A673 (cell line): ENCODE measurements around the gene PDSS1. TPM values are rescaled to one million over a fixed set of nuclear protein-coding genes. Genes with fewer than 3 reads are reported as not detected.

Experiments used
- BruUV-seq: library from RNA; stranded (reverse); fragments of 400-500 nt; replicated peaks from 2 replicates; lab custom pipeline; 2021; lab: Mats Ljungman, UMichigan
- CTCF ChIA-PET: fragments of 300-600 bp; sonication (Branson Sonifier 250); formaldehyde crosslinking; loops from one replicate; lab custom pipeline; 2022; ENCODE audit warnings: antibody characterized with exemption; lab: Charles Lee
- POLR2A ChIA-PET: fragments of 300-600 bp; sonication (Branson Sonifier 250); formaldehyde crosslinking; loops from one replicate; lab custom pipeline; 2022; ENCODE audit warnings: antibody characterized with exemption; ENCODE audit not compliant: low non-redundant PET; lab: Charles Lee
- DNase-seq: peaks from one replicate; pipeline ENCODE4 v3.0.0-alpha.2; 2015; ENCODE audit warnings: low spot score
- H3K27ac ChIP-seq: fragments of 200-600 bp; sonication (generic); 2 replicates; pipeline ENCODE4 v1.5.1; 2016; ENCODE audit warnings: mixed run types, low read depth, mild to moderate bottlenecking, mixed read lengths, antibody characterized with exemption, low read length; ENCODE audit not compliant: poor library complexity, severe bottlenecking
- H3K27me3 ChIP-seq: fragments of 200-600 bp; sonication (generic); replicated peaks from 2 replicates; pipeline ENCODE4 v1.6.1; 2017; ENCODE audit warnings: mixed run types, low read depth, mild to moderate bottlenecking, mixed read lengths, antibody characterized with exemption, low read length; ENCODE audit not compliant: insufficient read depth, poor library complexity
- H3K36me3 ChIP-seq: fragments of 200-600 bp; sonication (generic); 2 replicates; pipeline ENCODE4 v1.6.1; 2016; ENCODE audit warnings: mixed run types, mild to moderate bottlenecking, mixed read lengths, antibody characterized with exemption, low read length; ENCODE audit not compliant: insufficient read depth, poor library complexity, severe bottlenecking
- H3K4me1 ChIP-seq: fragments of 200-600 bp; sonication (generic); 2 replicates; pipeline ENCODE4 v1.6.1; 2017; ENCODE audit warnings: mixed run types, mild to moderate bottlenecking, mixed read lengths, antibody characterized with exemption, low read length; ENCODE audit not compliant: insufficient read depth, poor library complexity, severe bottlenecking
- H3K4me3 ChIP-seq: fragments of 200-600 bp; sonication (generic); 2 replicates; pipeline ENCODE4 v1.5.1; 2016; ENCODE audit warnings: low read depth, mixed run types, mild to moderate bottlenecking, mixed read lengths, low read length; ENCODE audit not compliant: poor library complexity, severe bottlenecking
- H3K9me3 ChIP-seq: fragments of 200-600 bp; sonication (generic); 2 replicates; pipeline ENCODE4 v1.6.1; 2016; ENCODE audit warnings: mixed run types, low read depth, mild to moderate bottlenecking, mixed read lengths, antibody characterized with exemption, low read length; ENCODE audit not compliant: poor library complexity, severe bottlenecking
- CTCF ChIP-seq: fragments of 300-800, 200-600 bp; sonication (generic); conservative IDR thresholded peaks from 2 replicates; pipeline ENCODE4 v1.5.1; 2017; ENCODE audit warnings: low read depth, mild to moderate bottlenecking, antibody characterized with exemption, low read length, moderate library complexity, mixed read lengths
- EZH2 ChIP-seq: fragments of 200-600 bp; sonication (generic); IDR thresholded peaks from 2 replicates; pipeline ENCODE4 v1.6.1; 2017; ENCODE audit warnings: borderline replicate concordance, low read depth, mild to moderate bottlenecking, mixed read lengths, antibody characterized with exemption, low read length; ENCODE audit not compliant: poor library complexity, severe bottlenecking
- intact Hi-C: fragments of 100-400 bp; cut with micrococcal nuclease; formaldehyde crosslinking; loops from one replicate; pipeline ENCODE4 v1.10.0; 2022; ENCODE audit not compliant: unreplicated experiment
- total RNA-seq: library from RNA; stranded (reverse); gene quantifications from 2 replicates; pipeline ENCODE4 v1.2.3, GENCODE V29; 2021

Gene PDSS1
- total RNA-seq, 1 experiment from 2014 or later = 55.4 TPM

- TF ChIP-seq CTCF (no peak), EZH2 (no peak)
- no TSS peak for BruUV-seq
- H3K4me1 ChIP-seq = no peaks in the 10 kb centered on the region
- H3K4me3 ChIP-seq = no peak overlapping the region
- H3K27ac ChIP-seq = no peak overlapping the region
- ChIA-PET POLR2A (no interaction called here), CTCF (no interaction called here)
- H3K9me3 ChIP-seq = no peaks in the 10 kb centered on the region
- intact Hi-C loops = no loop called here
- H3K36me3 ChIP-seq = peaks cover 43% of the 10 kb centered on the region
- DNase-seq = no peak
- no peaks in the 10 kb centered on the region for H3K27me3 ChIP-seq
Measured at GRCh38 chr10:26714415-26715136, 17.1 kb downstream of the PDSS1 start.

- no TSS peak for BruUV-seq
- TF ChIP-seq EZH2 (no peak), CTCF (no peak)
- ChIA-PET CTCF (no interaction called here), POLR2A (no interaction called here)
- peaks cover 43% of the 10 kb centered on the region for H3K36me3 ChIP-seq
- H3K27ac ChIP-seq = no peak overlapping the region
- DNase-seq = no peak
- intact Hi-C loops = no loop called here
- no peak overlapping the region for H3K4me3 ChIP-seq
- H3K9me3 ChIP-seq = no peaks in the 10 kb centered on the region
- H3K27me3 ChIP-seq = no peaks in the 10 kb centered on the region
- H3K4me1 ChIP-seq = no peaks in the 10 kb centered on the region
Measured at GRCh38 chr10:26715137-26715487, 17.6 kb downstream of the PDSS1 start.

- POLR2A ChIA-PET = no interaction called here
- Histone ChIP-seq H3K27ac (no peak overlapping the region), H3K9me3 (no peaks in the 10 kb centered on the region), H3K4me1 (no peaks in the 10 kb centered on the region), H3K36me3 (peaks cover 59% of the 10 kb centered on the region), H3K27me3 (no peaks in the 10 kb centered on the region), H3K4me3 (no peak overlapping the region)
- CTCF ChIA-PET = interaction anchor here (1.2 kb wide), 1 partner anchor 9 kb away, joined by 5 read pairs; no protein-coding TSS in a partner anchor
- TF ChIP-seq EZH2 = no peak
- TF ChIP-seq CTCF = no peak
- intact Hi-C loops = no loop called here
- DNase-seq = no peak
- BruUV-seq = no TSS peak
Measured at GRCh38 chr10:26717476-26717875, 20.0 kb downstream of the PDSS1 start.
